ENCODE measurements around the gene DAND5.

- TF ChIP-seq ZNF704 (CRISPR knock-in tag; IDR thresholded peaks at IDR 0.05; ENCODE audit: borderline replicate concordance), result no peak
- TF ChIP-seq STAG1 (CRISPR knock-in tag; IDR thresholded peaks at IDR 0.05), result no peak
- TF ChIP-seq GTF2F1 (IDR thresholded peaks at IDR 0.05; ENCODE audit: low read length), result no peak
- no peak for TF ChIP-seq MXD3 (CRISPR knock-in tag; IDR thresholded peaks at IDR 0.05)
- TF ChIP-seq POLR2A (IDR thresholded peaks at IDR 0.05; ENCODE audit: insufficient read depth in 1 of 2, low read depth in 2 of 2, low read length in 2 of 2), result no peak
- no peak for TF ChIP-seq NFRKB (IDR thresholded peaks at IDR 0.05)
- no peak for TF ChIP-seq CTCF (CRISPR knock-in tag; IDR thresholded peaks at IDR 0.05)
- TF ChIP-seq TERF1 (CRISPR knock-in tag; IDR thresholded peaks at IDR 0.05), result no peak
- TF ChIP-seq ISL2 (CRISPR knock-in tag; IDR thresholded peaks at IDR 0.05), result no peak
- TF ChIP-seq ZNF276 (CRISPR knock-in tag; IDR thresholded peaks at IDR 0.05; ENCODE audit: low read depth), result no peak
- no peak for TF ChIP-seq TAF1 (CRISPR knock-in tag; IDR thresholded peaks at IDR 0.05)
These were observed 32.1 kb upstream of the DAND5 start for GRCh38 chr19:12937093-12937926.

Measured in HepG2 (cell line).